Karpas-422 (cell line): ENCODE results near the gene SAPCD1. TPM values are rescaled to one million over a fixed set of nuclear protein-coding genes. Genes with fewer than 3 reads are reported as not detected.

Source experiments
- small RNA-seq: library from RNA; depleted of rRNA; stranded (forward); fragments of <200 nt; gene quantifications from one replicate; pipeline ENCODE3, GENCODE V24; 2014
- total RNA-seq: library from RNA; depleted of rRNA; stranded (reverse); fragments of >200 nt; shearing (Covaris generic); gene quantifications from 2 replicates; pipeline ENCODE4 v1.2.3, GENCODE V29; 2014; ENCODE audit warnings: low replicate concordance; rRNA removed

The SAPCD1 gene
- total RNA-seq, 1 experiment from 2014 or later, result 1.8 TPM

Small RNA genes within 50 kb of the gene (small RNA-seq; reads per million reads assigned to genes)
- gene LY6G6D (not detected), gene MSH5-SAPCD1 (not detected), gene RF00019 (not detected), gene RNU6-850P (not detected), gene SAPCD1 (not detected)

Other genes starting within 250 kb of the SAPCD1 start
- gene MCCD1, start 233.7 kb upstream of the SAPCD1 start, total RNA-seq, result not detected in 2 replicates
- 412 and 561 TPM in 2 replicates for gene DDX39B, start 220.7 kb upstream of the SAPCD1 start, total RNA-seq
- gene ATP6V1G2, start 216.0 kb upstream of the SAPCD1 start, total RNA-seq, result 15.2 and 34.9 TPM in 2 replicates
- 21.8 and 46.1 TPM in 2 replicates for gene NFKBIL1, start 215.0 kb upstream of the SAPCD1 start, total RNA-seq
- gene LTA, start 190.4 kb upstream of the SAPCD1 start, total RNA-seq, result 71.1 and 128 TPM in 2 replicates
- 223 and 233 TPM in 2 replicates for gene TNF, start 187.1 kb upstream of the SAPCD1 start, total RNA-seq
- gene LTB, start 180.2 kb upstream of the SAPCD1 start, total RNA-seq, result 74.1 and 241 TPM in 2 replicates
- gene LST1, start 176.4 kb upstream of the SAPCD1 start, total RNA-seq, result 5.1 and 6.6 TPM in 2 replicates
- gene NCR3, start 169.7 kb upstream of the SAPCD1 start, total RNA-seq, result not detected in 2 replicates
- gene AIF1, start 147.4 kb upstream of the SAPCD1 start, total RNA-seq, result 0.76 TPM in 1 of 2 replicates, not detected in the other
- 123 and 147 TPM in 2 replicates for gene PRRC2A, start 141.9 kb upstream of the SAPCD1 start, total RNA-seq
- 145 and 229 TPM in 2 replicates for gene BAG6, start 110.0 kb upstream of the SAPCD1 start, total RNA-seq
- 6.7 and 7.6 TPM in 2 replicates for gene APOM, start 106.8 kb upstream of the SAPCD1 start, total RNA-seq
- 13.8 and 35.6 TPM in 2 replicates for gene C6orf47, start 101.9 kb upstream of the SAPCD1 start, total RNA-seq
- gene GPANK1, start 97.7 kb upstream of the SAPCD1 start, total RNA-seq, result 18.6 and 26.2 TPM in 2 replicates
- gene CSNK2B, start 96.6 kb upstream of the SAPCD1 start, total RNA-seq, result 178 and 212 TPM in 2 replicates
- 3.4 and 7.3 TPM in 2 replicates for gene LY6G5B, start 92.7 kb upstream of the SAPCD1 start, total RNA-seq
- gene LY6G5C, start 81.6 kb upstream of the SAPCD1 start, total RNA-seq, result 0.51 TPM in 1 of 2 replicates, not detected in the other
- 55.6 and 92.1 TPM in 2 replicates for gene ABHD16A, start 59.3 kb upstream of the SAPCD1 start, total RNA-seq
- gene LY6G6F, start 55.8 kb upstream of the SAPCD1 start, total RNA-seq, result not detected in 2 replicates
- not detected in 2 replicates for gene LY6G6D, start 47.3 kb upstream of the SAPCD1 start, total RNA-seq
- not detected in 2 replicates for gene LY6G6C, start 40.9 kb upstream of the SAPCD1 start, total RNA-seq
- gene MPIG6B, start 39.3 kb upstream of the SAPCD1 start, total RNA-seq, result not detected in 2 replicates
- gene DDAH2, start 33.4 kb upstream of the SAPCD1 start, total RNA-seq, result 13.3 and 24.0 TPM in 2 replicates
- 385 and 405 TPM in 2 replicates for gene CLIC1, start 26.1 kb upstream of the SAPCD1 start, total RNA-seq
- gene MSH5, start 22.7 kb upstream of the SAPCD1 start, total RNA-seq, result 30.5 and 58.4 TPM in 2 replicates
- 0.29 and 0.34 TPM in 2 replicates for gene VWA7, start 14.7 kb downstream of the SAPCD1 start, total RNA-seq
- gene VARS1, start 33.1 kb downstream of the SAPCD1 start, total RNA-seq, result 38.0 and 43.0 TPM in 2 replicates
- gene LSM2, start 44.3 kb downstream of the SAPCD1 start, total RNA-seq, result 44.9 and 57.4 TPM in 2 replicates
- 0.72 TPM in 1 of 2 replicates, not detected in the other for gene HSPA1L, start 52.6 kb downstream of the SAPCD1 start, total RNA-seq
- gene HSPA1A, start 52.9 kb downstream of the SAPCD1 start, total RNA-seq, result 0.32 TPM in 1 of 2 replicates, not detected in the other
- gene HSPA1B, start 65.1 kb downstream of the SAPCD1 start, total RNA-seq, result 78.6 and 143 TPM in 2 replicates
- gene NEU1, start 100.2 kb downstream of the SAPCD1 start, total RNA-seq, result 23.7 and 38.7 TPM in 2 replicates
- gene SLC44A4, start 116.3 kb downstream of the SAPCD1 start, total RNA-seq, result not detected in 2 replicates
- 40.0 and 79.0 TPM in 2 replicates for gene EHMT2, start 135.0 kb downstream of the SAPCD1 start, total RNA-seq
- 13.3 and 26.3 TPM in 2 replicates for gene ZBTB12, start 139.4 kb downstream of the SAPCD1 start, total RNA-seq
- not detected in 2 replicates for gene C2, start 165.1 kb downstream of the SAPCD1 start, total RNA-seq
- gene CFB, start 183.4 kb downstream of the SAPCD1 start, total RNA-seq, result 0.22 TPM in 1 of 2 replicates, not detected in the other
- gene NELFE, start 196.3 kb downstream of the SAPCD1 start, total RNA-seq, result 56.3 and 146 TPM in 2 replicates
- 43.7 and 60.0 TPM in 2 replicates for gene SKIC2, start 196.5 kb downstream of the SAPCD1 start, total RNA-seq
- 20.8 and 25.0 TPM in 2 replicates for gene DXO, start 209.5 kb downstream of the SAPCD1 start, total RNA-seq
- 2.9 and 3.8 TPM in 2 replicates for gene C4A, start 219.4 kb downstream of the SAPCD1 start, total RNA-seq